GM12873 (cell line): Measurements from ENCODE around the gene GART.

Experiments used
- CTCF ChIP-seq: IDR thresholded peaks from 2 replicates; pipeline ENCODE4 v1.5.1; 2012; ENCODE audit warnings: low read depth, mild to moderate bottlenecking, moderate library complexity, low read length, control low read depth; ENCODE audit not compliant: insufficient read depth; ENCODE audit errors: missing control alignments

Gene GART

GRCh38 chr21:33560965-33561364, 19.0 kb upstream of the GART start:
- TF ChIP-seq CTCF, result no peak

- no peak for TF ChIP-seq CTCF
These were observed 17.9 kb upstream of the GART start for GRCh38 chr21:33559813-33560212.

- TF ChIP-seq CTCF, result no peak
These were observed 17.0 kb upstream of the GART start for GRCh38 chr21:33558777-33559421.

- no peak for TF ChIP-seq CTCF
These were observed 15.5 kb upstream of the GART start for GRCh38 chr21:33557447-33557846.

- TF ChIP-seq CTCF, result no peak
These were observed 13.0 kb upstream of the GART start for GRCh38 chr21:33554982-33555344.

GRCh38 chr21:33554236-33554981, 12.5 kb upstream of the GART start:
- no peak for TF ChIP-seq CTCF

- TF ChIP-seq CTCF, result no peak
These were observed 11.2 kb upstream of the GART start for GRCh38 chr21:33552999-33553598.
